Measurements from ENCODE around the gene ZFYVE19. TPM values are rescaled to one million over a fixed set of nuclear protein-coding genes. Genes with fewer than 3 reads are reported as not detected.
A peak's percentile ranks its signal among the peaks of the same experiment; 100 is the strongest.

The ZFYVE19 gene
- total and polyA plus RNA-seq, 2 donors (not counting 1 experiment from before 2014, with no cell fraction given): 14.1 to 21.3 TPM

- Histone ChIP-seq H3K27me3 (ENCODE audit: control insufficient read depth, insufficient read depth, low read length) (no peaks in the 10 kb centered on the region), H3K79me2 (ENCODE audit: control insufficient read depth, insufficient read depth, low read length) (peaks cover 14% of the 10 kb centered on the region), H3K9ac (ENCODE audit: insufficient read depth, low read length) (no peak overlapping the region), H3K27ac (ENCODE audit: insufficient read depth, low read length) (peak overlapping the region; percentile 1), H3K4me3 (replicated peaks in 1 of 4; ENCODE audit: control extremely low read depth in 1 of 4, insufficient read depth in 1 of 4, low read depth in 3 of 4, low read length in 4 of 4) (peak overlapping the region; percentile 79 to 100 (median 98)), H3K9me3 (ENCODE audit: control insufficient read depth, insufficient read depth, low read depth, low read length) (no peaks in the 10 kb centered on the region), H2AFZ (ENCODE audit: low read length) (peak overlapping the region; percentile 91), H3K36me3 (ENCODE audit: control insufficient read depth, insufficient read depth, low read length) (peaks cover 12% of the 10 kb centered on the region), H4K20me1 (ENCODE audit: control insufficient read depth, extremely low read depth, insufficient read depth, low read length) (no peaks in the 10 kb centered on the region), H3K4me2 (ENCODE audit: extremely low read depth, insufficient read depth, low read length) (peak overlapping the region; percentile 76), H3K4me1 (ENCODE audit: control insufficient read depth, extremely low read depth, insufficient read depth, low read length) (peaks cover 3% of the 10 kb centered on the region)
- no peak for DNase-seq (ENCODE audit: low read depth in 2 of 2)
- TF ChIP-seq CTCF (conservative IDR thresholded peaks at IDR 0.05 in 1 of 2, IDR thresholded peaks at IDR 0.05 in 1 of 2; ENCODE audit: low read depth in 1 of 2, low read length in 2 of 2): no peak
- TF ChIP-seq EZH2 (IDR thresholded peaks at IDR 0.05; ENCODE audit: low read length, missing control alignments): no peak
Measured at GRCh38 chr15:40807888-40808461, 1.1 kb downstream of the ZFYVE19 start.

- peaks cover 12% of the 10 kb centered on the region for H3K36me3 ChIP-seq (ENCODE audit: control insufficient read depth, insufficient read depth, low read length)
- H3K9ac ChIP-seq (ENCODE audit: insufficient read depth, low read length): no peak overlapping the region
- H3K9me3 ChIP-seq (ENCODE audit: control insufficient read depth, insufficient read depth, low read depth, low read length): no peaks in the 10 kb centered on the region
- DNase-seq (ENCODE audit: low read depth in 2 of 2): no peak
- no peaks in the 10 kb centered on the region for H4K20me1 ChIP-seq (ENCODE audit: control insufficient read depth, extremely low read depth, insufficient read depth, low read length)
- TF ChIP-seq CTCF (conservative IDR thresholded peaks at IDR 0.05 in 1 of 2, IDR thresholded peaks at IDR 0.05 in 1 of 2; ENCODE audit: low read depth in 1 of 2, low read length in 2 of 2) (no peak), EZH2 (IDR thresholded peaks at IDR 0.05; ENCODE audit: low read length, missing control alignments) (no peak)
- H3K79me2 ChIP-seq (ENCODE audit: control insufficient read depth, insufficient read depth, low read length): peaks cover 13% of the 10 kb centered on the region
- no peak overlapping the region for H2AFZ ChIP-seq (ENCODE audit: low read length)
- H3K27ac ChIP-seq (ENCODE audit: insufficient read depth, low read length): no peak overlapping the region
- H3K4me1 ChIP-seq (ENCODE audit: control insufficient read depth, extremely low read depth, insufficient read depth, low read length): peaks cover 3% of the 10 kb centered on the region
- H3K27me3 ChIP-seq (ENCODE audit: control insufficient read depth, insufficient read depth, low read length): no peaks in the 10 kb centered on the region
- no peak overlapping the region for H3K4me3 ChIP-seq (replicated peaks in 1 of 4; ENCODE audit: control extremely low read depth in 1 of 4, insufficient read depth in 1 of 4, low read depth in 3 of 4, low read length in 4 of 4)
- H3K4me2 ChIP-seq (ENCODE audit: extremely low read depth, insufficient read depth, low read length): peak overlapping the region; percentile 76
Measured at GRCh38 chr15:40808861-40809450, 2.1 kb downstream of the ZFYVE19 start.

- no peaks in the 10 kb centered on the region for H3K27me3 ChIP-seq (ENCODE audit: control insufficient read depth, insufficient read depth, low read length)
- no peak overlapping the region for H3K27ac ChIP-seq (ENCODE audit: insufficient read depth, low read length)
- H3K36me3 ChIP-seq (ENCODE audit: control insufficient read depth, insufficient read depth, low read length): peaks cover 12% of the 10 kb centered on the region
- no peak overlapping the region for H3K4me2 ChIP-seq (ENCODE audit: extremely low read depth, insufficient read depth, low read length)
- no peaks in the 10 kb centered on the region for H4K20me1 ChIP-seq (ENCODE audit: control insufficient read depth, extremely low read depth, insufficient read depth, low read length)
- no peak for TF ChIP-seq CTCF (conservative IDR thresholded peaks at IDR 0.05 in 1 of 2, IDR thresholded peaks at IDR 0.05 in 1 of 2; ENCODE audit: low read depth in 1 of 2, low read length in 2 of 2)
- no peak for TF ChIP-seq EZH2 (IDR thresholded peaks at IDR 0.05; ENCODE audit: low read length, missing control alignments)
- no peak overlapping the region for H3K9ac ChIP-seq (ENCODE audit: insufficient read depth, low read length)
- no peak for DNase-seq (ENCODE audit: low read depth in 2 of 2)
- no peak overlapping the region for H2AFZ ChIP-seq (ENCODE audit: low read length)
- H3K79me2 ChIP-seq (ENCODE audit: control insufficient read depth, insufficient read depth, low read length): peaks cover 2% of the 10 kb centered on the region
- no peaks in the 10 kb centered on the region for H3K4me1 ChIP-seq (ENCODE audit: control insufficient read depth, extremely low read depth, insufficient read depth, low read length)
- no peaks in the 10 kb centered on the region for H3K9me3 ChIP-seq (ENCODE audit: control insufficient read depth, insufficient read depth, low read depth, low read length)
- H3K4me3 ChIP-seq (replicated peaks in 1 of 4; ENCODE audit: control extremely low read depth in 1 of 4, insufficient read depth in 1 of 4, low read depth in 3 of 4, low read length in 4 of 4): no peak overlapping the region
Measured at GRCh38 chr15:40812721-40813425, 6.0 kb downstream of the ZFYVE19 start.

Data from fibroblast of lung (primary cell).